ENCODE measurements around the gene VSIR.
A peak's percentile ranks its signal among the peaks of the same experiment; 100 is the strongest.

VSIR gene

DNA sequence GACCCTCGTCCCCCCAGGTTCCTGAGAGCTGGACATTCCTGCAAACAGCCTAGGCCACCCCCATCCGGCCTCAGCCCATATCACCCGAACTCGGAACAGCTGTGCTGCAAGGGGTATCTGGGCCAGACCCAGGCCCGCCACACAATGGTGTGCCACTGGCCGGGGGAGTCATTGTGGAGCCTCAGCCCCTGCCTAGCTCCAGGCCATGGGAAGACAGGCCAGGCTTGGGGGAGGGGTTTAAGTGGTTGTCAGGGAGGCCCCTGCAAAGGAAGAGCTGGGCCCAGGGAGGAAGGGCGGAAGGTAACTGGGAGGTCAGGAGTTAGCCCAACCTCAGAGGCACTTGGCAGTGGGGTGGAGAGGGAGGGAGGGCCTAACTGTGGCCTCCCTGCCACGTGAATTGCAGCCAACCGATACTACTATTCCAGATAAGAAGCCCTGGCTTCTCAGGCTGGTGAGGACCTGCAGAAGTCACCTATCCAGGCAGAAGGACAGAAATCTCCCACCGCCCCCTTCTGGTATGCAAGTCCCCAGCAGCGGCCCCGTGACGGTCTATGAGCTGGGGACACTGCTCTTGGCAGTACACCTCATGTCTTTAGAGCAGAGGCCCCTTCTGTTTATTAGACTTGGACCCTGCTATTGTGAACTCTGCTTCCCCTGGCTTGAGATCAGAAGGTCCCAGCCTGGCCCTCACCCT lies 26.8 kb downstream of the VSIR start:
- no peak for DNase-seq

DNA sequence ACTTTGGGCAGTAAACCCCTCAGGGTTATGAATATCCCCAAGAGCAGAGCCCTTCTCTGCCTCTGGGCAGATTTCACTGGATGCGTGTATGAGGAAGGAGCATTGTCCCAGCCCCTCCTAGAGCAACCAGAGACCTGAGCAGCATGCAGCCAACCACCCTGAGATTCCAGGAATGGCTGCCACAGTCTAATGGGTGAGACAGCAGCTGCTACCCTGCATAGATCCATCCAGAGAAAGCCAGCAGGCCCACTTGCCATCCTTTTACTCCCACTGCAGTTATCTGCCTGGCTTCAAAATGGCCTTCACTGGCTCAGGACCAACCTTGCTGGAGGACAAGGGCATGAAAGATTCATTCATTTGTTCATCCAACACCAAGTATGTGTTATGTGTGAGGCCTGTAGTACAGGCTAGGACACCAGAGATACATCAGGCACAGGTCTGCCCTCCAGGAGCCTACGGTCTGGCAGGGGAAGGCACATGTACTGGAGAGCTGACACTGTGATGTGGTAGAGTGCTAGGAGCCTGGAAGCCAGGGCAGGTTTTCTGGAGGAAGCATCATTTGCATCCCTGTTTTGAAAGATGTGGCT lies 27.6 kb downstream of the VSIR start:
- no peak for DNase-seq

DNA sequence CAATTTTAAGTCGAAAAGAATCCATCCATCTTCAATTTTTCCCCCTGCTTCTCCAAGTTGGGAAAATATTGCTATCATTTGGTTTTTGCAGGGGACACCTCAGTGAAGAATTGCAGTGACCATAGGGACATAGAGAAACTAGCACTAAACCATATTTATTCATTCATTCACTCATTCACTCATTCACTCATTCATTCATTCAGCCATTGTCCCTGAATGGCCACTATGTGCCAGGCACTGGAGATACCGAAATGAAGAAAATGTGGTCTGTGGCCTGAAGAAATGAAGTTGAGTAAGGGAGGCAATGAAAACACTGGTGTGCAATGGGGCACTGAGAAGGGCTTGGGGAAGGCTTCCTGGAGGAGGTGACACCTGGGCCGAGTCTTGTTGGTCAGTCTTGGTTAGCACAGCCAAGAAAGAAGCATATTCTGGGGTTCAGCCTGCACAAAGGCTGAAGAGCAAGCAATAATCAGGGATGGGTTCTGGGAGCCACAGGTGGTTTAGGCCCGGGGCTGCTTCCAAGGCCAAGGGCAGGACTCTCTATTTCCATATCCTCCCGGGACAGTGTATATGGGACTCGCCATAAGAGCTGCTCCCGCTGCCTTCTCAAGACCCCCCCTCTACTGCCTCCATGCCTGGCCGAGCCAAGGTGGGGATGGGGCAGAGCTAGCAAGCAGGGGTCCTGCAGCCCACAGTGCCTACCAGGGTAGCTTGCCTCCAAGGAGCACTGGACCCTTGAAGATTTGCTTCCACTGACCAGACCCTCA lies 28.2 kb downstream of the VSIR start:
- no peak for DNase-seq

DNA sequence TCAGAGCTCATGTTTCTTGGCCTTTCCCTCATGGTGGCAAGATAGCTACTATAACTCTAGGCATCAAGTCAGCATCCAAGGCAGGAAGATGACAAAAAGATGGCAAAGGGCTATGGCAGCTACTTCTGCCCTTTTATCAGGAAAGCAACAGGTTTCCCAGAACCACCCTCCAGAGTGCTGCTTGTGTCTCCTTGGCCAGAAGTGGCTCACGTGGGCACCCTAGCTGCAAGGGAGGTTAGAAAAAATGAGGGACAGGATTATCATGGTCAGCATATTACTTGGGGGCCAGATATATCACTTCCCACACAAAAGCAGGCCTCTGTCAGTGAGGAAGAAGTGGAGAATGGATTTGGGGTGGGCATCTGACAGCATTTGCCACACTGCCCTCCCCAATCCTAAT lies 29.5 kb downstream of the VSIR start:
- no peak for DNase-seq

DNA sequence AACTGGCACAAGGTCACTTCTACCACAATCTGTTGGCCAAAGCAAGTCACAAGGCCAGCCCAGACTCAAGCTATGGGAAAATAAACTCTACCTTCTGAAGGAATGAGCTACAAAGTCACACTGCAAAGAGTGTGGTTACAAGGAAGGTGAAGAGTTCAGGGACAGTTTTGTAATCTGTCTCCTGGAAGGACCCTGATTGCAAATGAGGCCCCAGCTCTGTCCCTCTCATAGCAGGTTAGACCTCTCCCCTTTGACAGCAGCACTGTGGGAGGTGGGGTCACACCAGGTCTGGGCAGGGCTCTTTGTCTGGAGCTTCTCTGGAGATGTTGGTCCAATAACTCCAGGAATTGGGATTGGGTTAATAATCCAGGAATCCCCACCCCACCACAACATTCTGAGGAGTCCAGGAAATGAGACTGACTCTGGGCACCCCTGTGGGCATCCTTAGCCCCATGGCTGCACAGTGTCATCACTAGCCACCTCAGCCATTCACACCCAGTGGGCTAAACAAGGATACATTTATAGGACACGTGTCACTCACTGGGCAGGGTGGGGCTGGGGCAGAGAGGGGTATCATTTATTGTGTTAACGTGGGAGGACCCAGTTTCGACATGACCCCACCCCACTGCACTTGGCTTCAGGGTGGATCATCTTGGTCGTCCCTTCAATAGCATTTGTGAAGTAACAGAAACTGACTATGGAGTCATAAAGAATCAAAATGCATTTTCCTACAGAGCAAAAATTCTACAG lies 30.1 kb downstream of the VSIR start:
- DNase-seq, result no peak

DNA sequence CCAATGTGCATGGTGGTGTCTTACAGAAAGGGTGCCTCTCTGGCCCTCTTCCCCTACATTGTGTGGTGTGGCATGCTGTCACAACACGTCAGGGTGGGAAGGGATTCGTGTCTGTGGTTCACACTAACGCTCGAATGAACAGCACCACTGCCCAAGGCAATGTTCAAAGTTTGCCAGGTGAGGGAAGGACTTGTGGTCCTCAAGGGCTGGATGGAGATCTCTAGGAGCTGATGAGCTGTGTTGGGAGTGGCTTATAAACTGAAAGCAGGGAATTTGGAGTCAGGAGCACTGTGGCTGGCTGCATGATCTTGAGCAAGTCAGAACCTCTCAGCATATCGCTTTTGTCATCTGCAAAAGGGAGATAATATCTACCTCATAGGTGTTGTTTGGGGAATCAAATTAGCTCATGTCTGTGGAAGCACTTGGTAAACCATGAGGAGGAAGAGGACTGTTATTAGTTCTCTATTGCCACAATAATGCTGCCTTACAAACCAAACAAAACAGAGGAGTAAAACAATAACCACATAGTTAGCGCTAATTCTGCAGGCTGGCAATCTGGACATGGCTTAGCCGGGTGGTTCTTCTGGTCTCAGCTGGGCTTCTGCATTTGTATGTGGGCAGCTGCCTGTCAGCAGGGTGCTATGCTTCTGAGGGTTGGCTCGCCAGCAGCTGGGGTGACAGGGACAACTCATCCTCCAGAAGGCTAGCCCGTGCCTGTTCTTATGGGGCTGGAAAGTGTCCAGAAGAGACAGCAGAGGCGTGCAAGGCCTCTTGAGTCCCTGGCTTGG lies 30.8 kb downstream of the VSIR start:
- no peak for DNase-seq

DNA sequence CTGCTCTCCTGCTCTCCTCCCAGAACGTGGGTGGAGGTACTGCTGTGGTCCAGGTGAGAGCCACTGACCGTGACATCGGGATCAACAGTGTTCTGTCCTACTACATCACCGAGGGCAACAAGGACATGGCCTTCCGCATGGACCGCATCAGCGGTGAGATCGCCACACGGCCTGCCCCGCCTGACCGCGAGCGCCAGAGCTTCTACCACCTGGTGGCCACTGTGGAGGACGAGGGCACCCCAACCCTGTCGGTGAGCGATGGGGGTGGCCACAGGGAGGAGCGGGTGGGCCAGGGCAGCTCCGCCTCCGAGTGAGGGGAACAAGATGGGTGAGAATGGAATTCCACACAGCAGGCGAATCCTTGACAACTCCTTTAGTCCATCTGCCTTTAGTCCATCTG lies 31.6 kb downstream of the VSIR start:
- no peak for DNase-seq

DNA sequence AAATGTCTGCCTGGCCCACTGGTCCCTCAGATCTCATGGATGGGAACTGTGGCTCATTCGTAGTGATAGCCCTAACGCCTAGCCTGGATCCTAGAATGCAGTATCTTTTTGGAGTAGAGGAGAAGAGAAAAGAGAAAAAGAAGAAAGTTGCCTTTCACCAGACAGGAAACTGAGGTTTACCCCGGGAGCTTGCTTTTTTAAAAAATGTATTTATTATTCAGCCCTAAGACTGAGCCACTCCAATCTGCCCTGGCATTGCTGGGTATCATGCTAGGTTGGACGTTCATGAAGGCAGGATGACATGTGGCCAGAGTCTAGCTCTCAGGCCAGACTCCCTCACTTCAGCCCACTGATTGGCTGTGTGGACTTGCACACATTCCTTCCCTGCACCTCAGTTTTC lies 32.3 kb downstream of the VSIR start:
- DNase-seq, result no peak

DNA sequence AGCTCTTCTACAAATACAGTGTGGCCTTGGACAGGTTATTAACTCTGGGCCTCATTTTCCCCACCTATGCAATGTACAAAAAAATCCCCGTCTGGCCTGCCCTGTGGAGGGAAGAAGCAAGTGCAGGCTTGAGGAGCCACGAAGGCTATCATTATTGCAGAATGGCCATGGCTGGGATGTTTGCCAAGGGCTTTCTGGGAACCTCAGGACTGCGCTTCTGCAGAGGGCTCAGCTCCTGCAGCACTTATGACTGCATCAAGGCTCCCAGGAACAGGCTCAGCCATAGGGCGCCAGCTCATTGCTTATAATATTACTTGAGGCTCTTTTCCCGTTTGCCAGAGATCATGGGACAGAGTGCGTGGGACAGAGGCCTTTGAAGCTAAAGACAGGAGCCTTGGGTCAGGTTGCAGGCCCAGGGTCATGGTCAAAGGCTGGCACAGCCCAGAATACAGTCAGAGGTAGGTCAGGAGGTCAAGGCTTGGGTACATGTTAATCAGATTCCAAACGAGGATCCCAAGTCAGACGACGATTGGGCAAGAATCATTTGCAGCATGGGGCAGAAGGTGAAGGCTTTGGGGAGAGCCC lies 33.2 kb downstream of the VSIR start:
- DNase-seq, result no peak

DNA sequence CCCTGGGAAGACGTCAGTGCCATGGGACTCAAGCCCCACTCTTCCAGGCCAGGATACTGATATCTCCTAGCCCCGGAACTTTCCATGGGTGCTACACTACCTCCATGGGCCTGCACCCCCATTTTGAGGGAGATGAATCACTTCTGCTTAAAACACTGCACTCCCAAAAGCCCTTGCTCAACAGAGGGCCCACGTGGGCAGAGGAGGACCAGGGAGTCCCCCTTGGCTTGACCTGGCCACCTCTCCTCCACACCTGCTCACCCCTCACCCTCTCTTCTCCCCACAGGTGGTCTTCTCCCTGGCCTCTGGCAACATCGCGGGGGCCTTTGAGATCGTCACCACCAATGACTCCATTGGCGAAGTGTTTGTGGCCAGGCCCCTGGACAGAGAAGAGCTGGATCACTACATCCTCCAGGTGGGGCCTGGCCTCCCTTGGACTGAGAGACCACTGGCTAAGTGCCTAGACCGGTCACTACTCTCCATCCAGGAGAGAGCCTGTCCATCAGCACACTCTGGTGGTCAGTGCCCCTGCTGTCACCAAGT lies 33.9 kb downstream of the VSIR start:
- DNase-seq, result no peak

DNA sequence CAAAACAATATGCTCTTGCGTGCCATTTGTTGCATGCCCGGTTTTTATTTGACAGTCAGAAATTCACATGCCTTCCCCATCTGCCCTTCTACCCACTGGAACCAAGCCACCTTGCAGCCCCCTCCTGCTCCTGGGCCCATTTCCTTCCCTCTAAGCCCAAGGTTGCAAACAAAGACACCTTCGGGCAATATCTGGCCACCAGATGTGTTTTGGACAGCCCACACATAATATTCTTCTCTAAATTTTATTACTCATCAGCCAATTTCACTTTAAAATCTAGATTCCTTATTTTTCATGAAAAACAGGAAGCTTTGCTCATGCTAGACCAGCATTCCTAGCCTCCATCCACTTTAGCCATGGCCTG lies 35.5 kb downstream of the VSIR start:
- no peak for DNase-seq

DNA sequence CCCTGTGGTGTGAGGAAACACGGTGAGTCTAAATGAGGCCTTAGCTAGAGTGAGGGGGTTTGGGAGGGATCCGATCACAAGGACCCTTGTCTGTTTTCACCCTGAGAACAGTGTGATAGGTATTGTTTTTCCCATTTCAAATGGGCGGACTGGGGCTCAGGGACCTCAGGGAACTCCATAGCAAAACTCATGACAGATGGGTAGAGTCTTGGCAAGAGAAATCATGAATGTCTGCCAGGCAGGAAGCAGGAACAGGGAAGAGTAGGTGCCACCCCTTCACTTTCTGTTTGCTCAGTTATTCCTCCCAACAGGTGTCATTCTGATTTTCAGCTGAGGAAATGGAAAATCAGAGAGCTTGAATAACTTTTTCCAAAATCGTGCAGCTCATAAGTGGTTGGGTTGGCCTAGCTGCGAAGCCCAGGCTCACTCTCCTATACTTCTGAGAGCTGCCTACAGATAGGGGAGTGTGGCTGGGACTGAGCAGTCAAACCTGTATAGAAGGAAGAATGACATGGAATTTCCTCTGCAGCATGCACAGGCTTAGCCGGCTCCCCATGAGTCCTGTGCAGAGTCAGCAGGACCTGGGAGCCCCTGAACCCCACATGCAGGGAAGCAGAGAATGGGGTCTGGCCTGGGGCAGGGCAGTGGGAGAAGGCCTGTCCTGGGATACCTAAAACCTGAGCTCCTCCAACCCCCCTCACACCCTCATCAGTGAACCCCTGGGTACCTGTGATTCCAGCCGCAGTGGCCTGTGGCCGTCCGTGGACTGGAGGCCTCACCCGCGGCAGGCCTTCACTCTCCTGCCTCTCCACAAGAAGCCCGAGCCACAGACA lies 36.1 kb downstream of the VSIR start:
- DNase-seq, result peak; percentile 44 to 65

DNA sequence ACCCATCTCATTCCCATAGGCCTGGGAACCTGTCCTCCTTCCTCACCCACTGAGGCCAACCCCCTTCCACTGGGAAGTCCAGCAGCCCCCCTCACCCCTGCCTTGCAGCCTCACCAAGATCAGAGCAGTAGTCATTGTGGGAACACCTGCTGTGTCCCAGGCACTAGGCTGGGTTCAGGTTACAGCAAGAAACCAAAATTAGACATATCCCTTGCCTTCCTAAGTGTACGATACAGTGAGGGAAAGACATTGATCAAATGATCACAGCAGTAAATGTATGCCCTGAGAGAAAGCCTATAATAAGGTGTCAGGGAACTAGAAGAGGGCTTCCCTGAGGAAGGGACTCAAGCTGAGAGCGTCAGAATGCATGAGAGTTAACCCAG lies 36.8 kb downstream of the VSIR start:
- DNase-seq, result no peak

DNA sequence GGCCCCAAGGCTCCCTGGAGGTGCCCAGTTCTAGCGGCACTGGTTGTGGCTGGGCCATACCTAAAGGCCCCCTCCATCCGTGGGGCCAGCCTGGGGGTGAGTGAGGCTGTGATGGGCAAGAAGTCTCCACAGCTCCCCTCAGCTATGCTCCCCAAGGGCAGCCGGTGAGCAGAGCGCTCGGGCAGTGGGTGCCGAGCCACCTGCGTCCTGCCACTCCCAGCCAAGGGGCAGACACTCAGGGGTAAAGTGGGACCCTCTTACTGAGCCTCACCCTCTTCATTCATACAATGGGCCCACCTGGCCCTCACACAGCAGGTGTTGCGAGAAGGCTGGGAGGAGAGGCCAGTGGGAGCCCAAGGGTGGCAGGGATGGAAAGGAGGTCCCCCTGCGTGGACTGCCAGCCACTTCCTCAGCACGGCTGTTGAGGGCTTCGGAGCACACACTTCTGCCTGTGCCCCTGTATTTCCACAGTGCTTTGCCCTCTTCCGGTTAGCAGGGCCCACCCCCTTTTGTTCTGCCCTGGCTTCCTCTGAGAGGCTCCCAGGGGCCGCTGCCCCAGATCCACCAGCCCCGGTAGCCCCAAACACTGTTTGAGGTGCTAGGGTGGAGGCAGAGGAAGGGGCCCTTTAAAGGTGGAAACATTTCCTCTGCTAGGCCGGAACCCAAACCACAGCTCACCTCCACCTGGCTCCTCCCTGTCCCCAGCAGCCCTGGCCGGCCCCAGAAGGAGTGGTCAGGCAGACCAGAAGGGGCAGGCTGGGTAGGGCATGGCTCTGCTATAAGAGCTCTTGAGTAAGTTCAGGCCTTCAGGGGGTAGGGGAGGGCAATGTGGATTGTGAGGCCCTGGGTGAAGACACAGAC lies 37.4 kb downstream of the VSIR start:
- peak; percentile 37 to 63 for DNase-seq

DNA sequence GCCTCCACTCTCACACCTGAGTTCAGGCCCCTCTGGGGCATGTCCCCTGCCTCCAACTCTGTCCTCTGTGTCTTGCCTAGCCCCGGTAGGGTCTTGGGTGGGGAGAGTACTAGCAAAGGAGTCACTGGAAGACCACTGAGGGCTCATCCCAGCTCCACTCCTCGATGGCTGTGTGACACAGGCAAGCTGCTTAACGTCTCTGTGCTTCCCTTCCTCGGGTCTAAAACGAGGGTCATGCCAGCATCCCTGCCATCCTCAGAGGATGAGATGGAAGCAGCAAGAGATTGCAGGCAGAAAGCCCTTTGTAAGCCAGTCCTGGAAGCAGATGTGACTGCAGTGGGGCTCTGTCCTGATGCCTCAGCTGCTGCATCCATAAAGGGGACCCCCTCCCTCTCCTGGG lies 38.5 kb downstream of the VSIR start:
- no peak for DNase-seq

DNA sequence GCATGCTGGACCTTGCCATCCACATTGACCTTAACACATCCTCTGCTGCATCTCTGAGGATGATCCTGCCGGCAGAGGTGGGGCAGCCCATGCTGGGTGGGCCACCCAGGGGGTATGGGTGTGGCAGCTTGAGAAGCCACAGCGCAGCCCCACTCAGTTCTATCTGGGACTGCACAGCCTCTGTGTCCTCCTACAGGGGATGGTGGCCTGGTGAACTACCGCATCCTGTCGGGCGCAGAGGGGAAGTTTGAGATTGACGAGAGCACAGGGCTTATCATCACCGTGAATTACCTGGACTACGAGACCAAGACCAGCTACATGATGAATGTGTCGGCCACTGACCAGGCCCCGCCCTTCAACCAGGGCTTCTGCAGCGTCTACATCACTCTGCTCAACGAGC lies 41.5 kb downstream of the VSIR start:
- no peak for DNase-seq

DNA sequence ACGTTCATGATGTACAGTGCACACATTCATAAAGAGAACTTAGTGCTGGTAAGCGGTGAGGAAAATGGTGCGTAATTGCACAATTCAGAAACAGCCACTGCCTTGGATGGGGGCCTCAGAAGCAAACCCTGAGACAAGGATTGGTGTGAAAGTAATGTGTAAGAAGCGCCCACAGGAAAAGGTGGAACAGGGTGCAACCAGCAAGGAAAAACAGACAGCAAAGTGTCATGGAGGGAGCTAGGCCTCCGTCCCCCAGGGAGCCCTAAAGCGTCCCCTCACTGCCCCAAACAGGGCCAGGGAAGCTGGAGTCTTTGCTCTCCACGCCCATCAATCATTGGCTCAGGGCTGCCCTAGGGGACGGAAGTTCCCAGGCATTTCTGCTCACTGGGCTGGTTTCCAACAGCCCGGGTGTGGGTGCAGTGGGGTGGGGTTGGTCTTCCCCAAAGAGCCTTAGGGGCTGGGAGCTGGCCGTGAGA lies 44.1 kb downstream of the VSIR start:
- no peak for DNase-seq

DNA sequence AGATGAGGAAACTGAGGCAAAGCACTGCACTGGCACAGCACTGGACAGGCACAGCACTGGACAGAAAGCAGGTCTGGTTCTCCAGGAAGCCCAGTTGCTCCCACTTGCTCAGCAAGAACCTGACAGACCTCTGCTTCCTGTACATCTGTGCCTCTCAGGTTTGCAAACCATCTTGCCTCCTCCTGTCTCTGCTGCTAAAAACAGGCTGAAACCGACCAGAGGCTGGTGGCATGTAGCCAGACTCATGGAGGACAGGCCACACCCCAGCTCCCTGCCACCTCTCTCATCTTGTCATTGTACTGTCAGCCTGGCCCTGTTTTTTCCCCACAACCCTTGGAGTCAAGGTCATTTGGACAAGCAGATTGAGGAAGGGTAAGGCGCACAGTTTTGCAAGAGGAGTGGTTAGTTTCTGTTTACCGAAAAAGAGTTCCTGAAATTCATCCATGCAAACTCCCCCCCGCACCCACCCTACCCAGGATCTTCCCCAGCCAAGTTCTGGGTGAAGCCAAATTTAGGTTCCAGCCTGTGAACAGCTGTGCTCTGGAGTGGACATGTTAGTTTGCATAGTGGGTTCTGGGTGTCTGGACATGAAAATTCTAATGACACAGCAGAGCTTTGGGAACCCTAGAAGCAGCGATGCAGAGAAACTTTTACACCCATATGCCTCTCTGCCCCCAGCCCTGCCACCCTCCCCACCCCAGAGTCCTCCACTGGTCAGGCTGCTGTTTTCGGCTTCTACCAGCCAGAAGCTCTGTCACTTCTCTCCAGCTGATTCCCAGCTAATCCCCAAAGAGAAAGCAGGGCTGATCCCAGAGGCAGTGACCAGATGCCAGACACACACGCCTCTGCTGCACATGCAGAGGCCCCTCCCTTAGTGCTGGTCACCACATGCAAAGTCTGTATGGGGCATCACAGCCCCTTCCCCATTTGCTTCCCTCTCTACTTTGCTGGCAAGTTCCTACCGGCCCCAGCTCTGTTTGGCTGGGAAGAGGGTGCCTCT lies 45.3 kb downstream of the VSIR start:
- DNase-seq, result peak in 1 of 2 donors; percentile 49
